HCT116 (cell line): Measurements from ENCODE around the gene PRDX6. TPM values are rescaled to one million over a fixed set of nuclear protein-coding genes. Genes with fewer than 3 reads are reported as not detected.

Source experiments
- ATAC-seq: fragments of 200-7000 bp; cut with Tn5 transposase; 2 replicates; pipeline ENCODE4 v1.9.1; 2020; ENCODE audit warnings: mild to moderate bottlenecking, moderate library complexity
- BruUV-seq: library from RNA; stranded (reverse); fragments of 400-500 nt; replicated peaks from 2 replicates; lab custom pipeline; 2021; lab: Mats Ljungman, UMichigan
- CTCF ChIA-PET: fragments of 300-600 bp; sonication (Branson Sonifier 250); formaldehyde crosslinking; loops from one replicate; lab custom pipeline; 2021; ENCODE audit warnings: antibody characterized with exemption; lab: Charles Lee
- POLR2A ChIA-PET: fragments of 300-600, 350-600 bp; sonication (Branson Sonifier 250); formaldehyde crosslinking; loops from one replicate; lab custom pipeline; 2021; ENCODE audit warnings: antibody characterized with exemption; lab: Charles Lee
- RAD21 ChIA-PET, 2 experiments: fragments of 300-600 bp; sonication (Branson Sonifier 250); formaldehyde crosslinking; loops; one replicate each; lab custom pipeline; 2023; ENCODE audit warnings: low total read pairs in 2 of 2; ENCODE audit not compliant: uncharacterized antibody in 2 of 2, unreplicated experiment in 2 of 2, low non-redundant PET in 1 of 2; lab: Charles Lee
- DNase-seq: peaks from one replicate; pipeline ENCODE4 v3.0.0-alpha.2; 2010; ENCODE audit warnings: low read depth, low spot score
- H2AFZ ChIP-seq: fragments of 200-600 bp; shearing (Covaris generic), sonication (generic); 2 replicates; pipeline ENCODE4 v1.6.1; 2017; ENCODE audit warnings: low read depth, mixed run types, mixed read lengths, antibody characterized with exemption, low read length; ENCODE audit not compliant: poor library complexity, severe bottlenecking
- H3K27ac ChIP-seq: 2 replicates; pipeline ENCODE4 v1.5.1; 2012; ENCODE audit warnings: low read depth, low read length
- H3K27me3 ChIP-seq: fragments of 200-600 bp; sonication (generic); 2 replicates; pipeline ENCODE4 v1.6.1; 2016; ENCODE audit warnings: mixed run types, low read length, mixed read lengths; ENCODE audit not compliant: insufficient read depth
- H3K36me3 ChIP-seq, 2 experiments: fragments of 200-500 bp in 1 of 2; fragments of 200-600 bp in 1 of 2; sonication (Bioruptor generic) in 1 of 2; sonication (generic) in 1 of 2; 2 replicates each; pipeline versions ENCODE4 v1.5.1 to v1.6.1; 2014 to 2016; ENCODE audit warnings: low read length in 2 of 2, inconsistent platforms in 1 of 2, mixed read lengths in 1 of 2, mixed run types in 1 of 2; ENCODE audit not compliant: insufficient read depth in 2 of 2, control insufficient read depth in 1 of 2
- H3K4me1 ChIP-seq, 2 experiments: fragments of 200-600 bp in 1 of 2; sonication (generic) in 1 of 2; 2 replicates each; pipeline versions ENCODE4 v1.5.1 to v1.6.1; 2012 to 2017; ENCODE audit warnings: low read length in 2 of 2, inconsistent platforms in 1 of 2, mild to moderate bottlenecking in 1 of 2, mixed read lengths in 1 of 2, mixed run types in 1 of 2, moderate library complexity in 1 of 2; ENCODE audit not compliant: insufficient read depth in 2 of 2, control insufficient read depth in 1 of 2
- H3K4me2 ChIP-seq: fragments of 200-600 bp; sonication (generic); 2 replicates; pipeline ENCODE4 v1.6.1; 2017; ENCODE audit warnings: mixed run types, low read length, mixed read lengths
- H3K4me3 ChIP-seq, 2 experiments: fragments of 200-600 bp in 1 of 2; sonication (generic) in 1 of 2; replicated peaks in 1 of 2; 2 replicates each; pipeline ENCODE4 v1.5.1; 2011 to 2016; ENCODE audit warnings: low read length in 2 of 2, control low read depth in 1 of 2, low read depth in 1 of 2, mild to moderate bottlenecking in 1 of 2, mixed read lengths in 1 of 2, mixed run types in 1 of 2
- H3K79me2 ChIP-seq: fragments of 200-600 bp; sonication (generic); 2 replicates; pipeline ENCODE4 v1.6.1; 2017; ENCODE audit warnings: mild to moderate bottlenecking, mixed run types, low read length, moderate library complexity, mixed read lengths; ENCODE audit not compliant: insufficient read depth
- H3K9ac ChIP-seq: fragments of 200-600 bp; sonication (generic); 2 replicates; pipeline ENCODE4 v1.6.1; 2016; ENCODE audit warnings: low read length, mixed read lengths
- H3K9me2 ChIP-seq: fragments of 200-600 bp; sonication (generic), shearing (Covaris generic); 2 replicates; pipeline ENCODE4 v1.6.1; 2017; ENCODE audit warnings: mixed run types, mild to moderate bottlenecking, moderate library complexity; ENCODE audit not compliant: insufficient read depth
- H3K9me3 ChIP-seq, 2 experiments: fragments of 200-500 bp in 1 of 2; fragments of 200-600 bp in 1 of 2; sonication (Bioruptor generic) in 1 of 2; sonication (generic) in 1 of 2; 2 replicates each; pipeline ENCODE4 v1.6.1; 2014 to 2017; ENCODE audit warnings: low read length in 2 of 2, mixed read lengths in 2 of 2, inconsistent platforms in 1 of 2, low read depth in 1 of 2, mild to moderate bottlenecking in 1 of 2, mixed run types in 1 of 2, moderate library complexity in 1 of 2; ENCODE audit not compliant: control insufficient read depth in 1 of 2, insufficient read depth in 1 of 2
- H4K20me1 ChIP-seq: fragments of 200-600 bp; sonication (generic), shearing (Covaris generic); 2 replicates; pipeline ENCODE4 v1.6.1; 2017; ENCODE audit warnings: mixed run types, mild to moderate bottlenecking, moderate library complexity; ENCODE audit not compliant: insufficient read depth
- CBX3 ChIP-seq: IDR thresholded peaks from 2 replicates; pipeline ENCODE4 v1.6.1; 2012; ENCODE audit warnings: low read depth
- EGR1 ChIP-seq: IDR thresholded peaks from 2 replicates; pipeline ENCODE4 v1.6.1; 2012; ENCODE audit warnings: low read depth
- ELF1 ChIP-seq: IDR thresholded peaks from 2 replicates; pipeline ENCODE4 v1.6.1; 2012; ENCODE audit warnings: low read depth, borderline replicate concordance
- EZH2 ChIP-seq: fragments of 200-600 bp; sonication (generic); IDR thresholded peaks from 2 replicates; pipeline ENCODE4 v1.6.1; 2017; ENCODE audit warnings: antibody characterized with exemption, mixed run types
- EZH2phosphoT487 ChIP-seq: fragments of 200-600 bp; IDR thresholded peaks from 2 replicates; pipeline ENCODE4 v1.6.1; 2018; ENCODE audit warnings: antibody characterized with exemption, borderline replicate concordance
- FOSL1 ChIP-seq: IDR thresholded peaks from 2 replicates; pipeline ENCODE4 v1.6.1; 2012; ENCODE audit warnings: low read depth
- POLR2A ChIP-seq: IDR thresholded peaks from 2 replicates; pipeline ENCODE4 v1.7.0; 2011; ENCODE audit warnings: borderline replicate concordance; ENCODE audit not compliant: insufficient read depth, insufficient read length; ENCODE audit errors: extremely low read depth
- RAD21 ChIP-seq: IDR thresholded peaks from 2 replicates; pipeline ENCODE4 v1.6.1; 2012; ENCODE audit warnings: low read depth, mild to moderate bottlenecking
- REST ChIP-seq: IDR thresholded peaks from 2 replicates; pipeline ENCODE4 v1.6.1; 2012; ENCODE audit warnings: low read depth
- SIN3A ChIP-seq: IDR thresholded peaks from 2 replicates; pipeline ENCODE4 v1.6.1; 2012; ENCODE audit warnings: low read depth
- SP1 ChIP-seq: IDR thresholded peaks from 2 replicates; pipeline ENCODE4 v1.6.1; 2012; ENCODE audit warnings: low read depth
- SRF ChIP-seq: IDR thresholded peaks from 2 replicates; pipeline ENCODE4 v1.6.1; 2012; ENCODE audit warnings: low read depth
- TCF7L2 ChIP-seq: IDR thresholded peaks from 2 replicates; pipeline ENCODE4 v1.7.0; 2011; ENCODE audit warnings: borderline replicate concordance, inconsistent platforms; ENCODE audit not compliant: insufficient read depth, insufficient read length; ENCODE audit errors: extremely low read depth
- YY1 ChIP-seq: IDR thresholded peaks from 2 replicates; pipeline ENCODE4 v1.6.1; 2011; ENCODE audit warnings: low read length, low read depth, moderate library complexity, mild to moderate bottlenecking; ENCODE audit not compliant: insufficient replicate concordance; ENCODE audit errors: extremely low read depth
- ZFX ChIP-seq: fragments of 450-650 bp; IDR thresholded peaks from 2 replicates; pipeline ENCODE4 v1.6.1; 2017
- ZNF274 ChIP-seq: fragments of 200-500 bp; sonication (Bioruptor generic); IDR thresholded peaks from 2 replicates; pipeline ENCODE4 v1.6.1; 2014; ENCODE audit warnings: mild to moderate bottlenecking, low read depth, low read length, inconsistent platforms
- intact Hi-C: fragments of 100-400 bp; cut with micrococcal nuclease; formaldehyde crosslinking; loops from 2 replicates; pipeline ENCODE4 v1.10.0; 2022
- total RNA-seq: library from RNA; stranded (reverse); gene quantifications from one replicate; pipeline ENCODE4 v1.2.1, GENCODE V29; 2021; ENCODE audit not compliant: unreplicated experiment
- TF ChIP-seq, protein P1 (sequence below): IDR thresholded peaks from 2 replicates; pipeline ENCODE4 v1.6.1; 2011; ENCODE audit warnings: mild to moderate bottlenecking, low read length, moderate library complexity; ENCODE audit not compliant: insufficient replicate concordance; ENCODE audit errors: extremely low read depth

PRDX6 gene
- total RNA-seq, 1 experiment from 2014 or later: 286 TPM

DNA sequence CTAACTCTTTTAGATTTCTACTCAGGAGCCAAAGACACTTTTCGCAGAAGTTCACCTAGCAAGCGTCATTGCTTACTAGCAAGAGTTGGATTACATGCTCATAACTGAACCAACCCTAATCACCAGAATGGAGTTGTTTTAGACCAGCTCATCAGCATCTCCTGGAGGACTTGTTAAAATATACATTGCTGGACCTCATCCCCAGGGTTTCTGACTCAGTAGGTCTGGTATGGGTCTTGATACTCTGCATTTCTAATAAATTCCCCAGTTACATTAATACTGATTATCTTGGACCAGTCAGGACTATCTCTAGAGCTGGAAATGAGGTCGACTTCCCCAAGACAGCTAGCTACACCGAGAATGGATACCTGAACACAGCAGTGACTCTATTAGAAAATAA is 9.7 kb upstream of the PRDX6 start:
- intact Hi-C loops: no loop called here
- TF ChIP-seq REST (no peak), SIN3A (no peak), TCF7L2 (no peak), ZFX (no peak), SP1 (no peak), ZNF274 (no peak), EZH2 (no peak), ELF1 (no peak), EZH2phosphoT487 (no peak), RAD21 (no peak), CBX3 (no peak), YY1 (no peak), POLR2A (no peak), EGR1 (no peak), FOSL1 (no peak), SRF (no peak)
- TF ChIP-seq, protein P1, sequence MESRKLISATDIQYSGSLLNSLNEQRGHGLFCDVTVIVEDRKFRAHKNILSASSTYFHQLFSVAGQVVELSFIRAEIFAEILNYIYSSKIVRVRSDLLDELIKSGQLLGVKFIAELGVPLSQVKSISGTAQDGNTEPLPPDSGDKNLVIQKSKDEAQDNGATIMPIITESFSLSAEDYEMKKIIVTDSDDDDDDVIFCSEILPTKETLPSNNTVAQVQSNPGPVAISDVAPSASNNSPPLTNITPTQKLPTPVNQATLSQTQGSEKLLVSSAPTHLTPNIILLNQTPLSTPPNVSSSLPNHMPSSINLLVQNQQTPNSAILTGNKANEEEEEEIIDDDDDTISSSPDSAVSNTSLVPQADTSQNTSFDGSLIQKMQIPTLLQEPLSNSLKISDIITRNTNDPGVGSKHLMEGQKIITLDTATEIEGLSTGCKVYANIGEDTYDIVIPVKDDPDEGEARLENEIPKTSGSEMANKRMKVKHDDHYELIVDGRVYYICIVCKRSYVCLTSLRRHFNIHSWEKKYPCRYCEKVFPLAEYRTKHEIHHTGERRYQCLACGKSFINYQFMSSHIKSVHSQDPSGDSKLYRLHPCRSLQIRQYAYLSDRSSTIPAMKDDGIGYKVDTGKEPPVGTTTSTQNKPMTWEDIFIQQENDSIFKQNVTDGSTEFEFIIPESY: no peak
- Histone ChIP-seq H4K20me1 (no peaks in the 10 kb centered on the region), H3K4me2 (no peak overlapping the region), H3K27ac (no peak overlapping the region), H2AFZ (no peak overlapping the region), H3K9ac (no peak overlapping the region), H3K79me2 (no peaks in the 10 kb centered on the region), H3K9me2 (no peaks in the 10 kb centered on the region), H3K4me3 (no peak overlapping the region), H3K36me3 (no peaks in the 10 kb centered on the region), H3K9me3 (peaks cover 0 to 7% of the 10 kb centered on the region in 2 experiments; a peak in 2 of 4 replicates), H3K27me3 (no peaks in the 10 kb centered on the region), H3K4me1 (no peaks in the 10 kb centered on the region)
- no peak for ATAC-seq
- DNase-seq: no peak
- ChIA-PET RAD21 (no interaction called here), CTCF (no interaction called here), POLR2A (no interaction called here)
- BruUV-seq: no TSS peak
